Coronary artery (tissue), 2 donors: Measurements from ENCODE around the gene CTBP1.
A peak's percentile ranks its signal among the peaks of the same experiment; 100 is the strongest.
"Not testable (repeated sequence)": the region's sequence is repeated elsewhere in the genome, so short reads cannot be mapped to it uniquely, and the experiment has no call there.

Experiments
- DNase-seq: peaks from one replicate; pipeline ENCODE4 v3.0.0-alpha.2; 2017; ENCODE audit warnings: low spot score
- H3K27ac ChIP-seq, 2 donors: fragments of 200-600 bp; sonication (generic); one replicate each; pipeline ENCODE4 v1.5.1; 2016 to 2019
- H3K4me3 ChIP-seq: fragments of 200-600 bp; sonication (generic); 2 replicates; pipeline ENCODE4 v1.5.1; 2016; ENCODE audit warnings: mild to moderate bottlenecking, moderate library complexity
- CTCF ChIP-seq: fragments of 200-600 bp; sonication (generic); IDR thresholded peaks from one replicate; pipeline ENCODE4 v1.5.1; 2019; ENCODE audit warnings: antibody characterized with exemption

Gene CTBP1

GRCh38 chr4:1241466-1241935, 7.4 kb downstream of the CTBP1 start:
- TF ChIP-seq CTCF = no peak
- DNase-seq = peak; percentile 58
- H3K4me3 ChIP-seq = no peak overlapping the region
- no peak overlapping the region for H3K27ac ChIP-seq

GRCh38 chr4:1240721-1241465, 8.0 kb downstream of the CTBP1 start:
- no peak overlapping the region for H3K4me3 ChIP-seq
- H3K27ac ChIP-seq = no peak overlapping the region
- DNase-seq = peak; percentile 63
- TF ChIP-seq CTCF = no peak

GRCh38 chr4:1239950-1240307, 9.0 kb downstream of the CTBP1 start:
- H3K27ac ChIP-seq = no peak overlapping the region
- no peak for DNase-seq
- TF ChIP-seq CTCF = no peak
- no peak overlapping the region for H3K4me3 ChIP-seq

GRCh38 chr4:1239141-1239949, 9.6 kb downstream of the CTBP1 start:
- DNase-seq = peak; percentile 71
- no peak for TF ChIP-seq CTCF
- Histone ChIP-seq H3K4me3 (no peak overlapping the region), H3K27ac (peak overlapping the region in 1 of 2 donors; percentile 6)

GRCh38 chr4:1238676-1239000, 10.3 kb downstream of the CTBP1 start:
- TF ChIP-seq CTCF = no peak
- peak; percentile 28 for DNase-seq
- no peak overlapping the region for H3K27ac ChIP-seq
- no peak overlapping the region for H3K4me3 ChIP-seq

GRCh38 chr4:1237981-1238675, 10.8 kb downstream of the CTBP1 start:
- Histone ChIP-seq H3K27ac (no peak overlapping the region), H3K4me3 (no peak overlapping the region)
- no peak for TF ChIP-seq CTCF
- DNase-seq = peak; percentile 62

- not testable (repeated sequence) for H3K27ac ChIP-seq, H3K4me3 ChIP-seq
- DNase-seq = peak; percentile 14
Measured at GRCh38 chr4:1237261-1237660, 11.7 kb downstream of the CTBP1 start.

- not testable (repeated sequence) for H3K27ac ChIP-seq, H3K4me3 ChIP-seq
- peak; percentile 55 for DNase-seq
Measured at GRCh38 chr4:1236836-1237235, 12.1 kb downstream of the CTBP1 start.
